Heart left ventricle (tissue), 16 donors: ENCODE results near the gene ZFAND3. TPM values are rescaled to one million over a fixed set of nuclear protein-coding genes. Genes with fewer than 3 reads are reported as not detected.
A peak's percentile ranks its signal among the peaks of the same experiment; 100 is the strongest.

Source experiments
- ATAC-seq, 4 donors: fragments of 200-7000 bp; cut with Tn5 transposase; one replicate each; pipeline ENCODE4 v1.9.1; 2020 to 2022; ENCODE audit warnings: moderate library complexity in 4 of 4, mild to moderate bottlenecking in 3 of 4, moderate number of reproducible peaks in 1 of 4
- DNase-seq, 5 donors: peaks; one replicate each; pipeline ENCODE4 v3.0.0-alpha.2; 2020
- H3K27ac ChIP-seq, 12 donors: fragments of 200-600 bp; sonication (generic) in 4 of 12; one replicate each; pipeline versions ENCODE4 v1.5.0 to v1.8.0; 2016 to 2022; ENCODE audit warnings: mild to moderate bottlenecking in 2 of 12
- H3K27me3 ChIP-seq, 9 donors: fragments of 200-600 bp; sonication (generic) in 2 of 9; one replicate each; pipeline versions ENCODE4 v1.5.1 to v1.8.0; 2016 to 2022; ENCODE audit warnings: mild to moderate bottlenecking in 3 of 9
- H3K36me3 ChIP-seq, 9 donors: fragments of 200-600 bp; sonication (generic) in 2 of 9; one replicate each; pipeline versions ENCODE4 v1.5.0 to v1.8.0; 2018 to 2022; ENCODE audit warnings: mild to moderate bottlenecking in 2 of 9
- H3K4me1 ChIP-seq, 12 donors: fragments of 200-600 bp; sonication (generic) in 4 of 12; one replicate each; pipeline versions ENCODE4 v1.5.0 to v1.8.0; 2016 to 2022; ENCODE audit warnings: mild to moderate bottlenecking in 3 of 12
- H3K4me3 ChIP-seq, 12 donors: fragments of 200-600 bp; sonication (generic) in 4 of 12; one replicate each; pipeline versions ENCODE4 v1.5.0 to v1.8.0; 2017 to 2022; ENCODE audit warnings: mild to moderate bottlenecking in 9 of 12, moderate library complexity in 4 of 12
- H3K9me3 ChIP-seq, 12 donors: fragments of 200-600 bp; sonication (generic) in 4 of 12; one replicate each; pipeline versions ENCODE4 v1.5.0 to v1.8.0; 2016 to 2022; ENCODE audit warnings: mild to moderate bottlenecking in 1 of 12
- CTCF ChIP-seq, 12 donors: fragments of 200-600 bp; sonication (generic) in 4 of 12; IDR thresholded peaks; one replicate each; pipeline versions ENCODE4 v1.5.0 to v1.8.0; 2018 to 2022; ENCODE audit warnings: antibody characterized with exemption in 12 of 12, mild to moderate bottlenecking in 5 of 12
- POLR2A ChIP-seq, 2 donors: fragments of 450-650 bp; IDR thresholded peaks; one replicate each; pipeline ENCODE4 v1.6.1; 2017; ENCODE audit warnings: antibody characterized with exemption in 2 of 2, mild to moderate bottlenecking in 2 of 2, moderate library complexity in 2 of 2
- WGBS, 4 donors: extraction: QIAGEN DNeasy Blood & Tissue Kit in 2 of 4; methylation state at CpG; one replicate each; pipeline versions ENCODE4 v1.1.5 to v1.1.7; 2013 to 2018; 5-methylcytosine and 5-hydroxymethylcytosine counted together
- intact Hi-C, 10 donors: fragments of 100-400 bp; cut with DNase I; formaldehyde crosslinking; loops; one replicate each; pipeline versions ENCODE4 v1.11.1 to v1.14.2; 2022
- polyA plus RNA-seq, 2 donors: library from polyadenylated mRNA; stranded (reverse); fragments of 200-250 nt; gene quantifications; one replicate each; pipeline ENCODE4 v1.2.3, GENCODE V29; 2013
- total RNA-seq, 9 donors: library from RNA; depleted of rRNA in 2 of 9; stranded (reverse); fragments of >200 nt in 2 of 9; fragmentation: NEBNext Ultra II Directional in 3 of 9; extraction: Animal tissue kit (Norgen Biotek cat#: 25700) in 3 of 9; gene quantifications; one replicate each; pipeline versions ENCODE4 v1.1.0 to v1.2.4, GENCODE V29; 2016 to 2023
- donor health status: ischemic (EF 13 %, LVEDD 7.1; RV severe dilation, severe dysfunction).
- donor health status: healthy with polysubstance abuse.
- donor health status: DM: no; HTN: yes; CAD: no.
- donor health status: DM: no; HTN: no; CAD: no.
- donor health status: ischemic (EF 25% LVEDD 6.9; RV normal size, moderate dysfunction).
- donor health status: ischemic (EF 25% LVEDD 5.7; RV mildly dilated, moderate dysfunction).
- donor health status: healthy.
- donor health status: DM: yes; HTN: yes; CAD: no.
- donor health status: ischemic (EF 35%, LVEDD 5.7; RV mildly dilated, moderate dysfunction).
- donor health status: nonischemic (EF 11% LVEDD 7.7; RV severe dilation, severe dysfunction).
- donor health status: DM: yes; HTN: yes; CAD: no.
- donor health status: PGD.
- donor health status: ischemic (EF 29% LVEDD 5.4; RV normal size, mild dysfunction).
- donor health status: nonischemic (EF 23%, LVEDD 6.1; RV moderate dilation, normal function).

Gene ZFAND3
- total and polyA plus RNA-seq, 11 donors = 29.1 to 114 (median 88.2) TPM

- peaks cover 0 to 24% (median 12%) of the 10 kb centered on the region in 12 donors for H3K4me1 ChIP-seq
- H3K4me3 ChIP-seq = peak overlapping the region; percentile 26 to 66 (median 52)
- peak overlapping the region in 2 of 12 donors; percentile 15 to 51 for H3K27ac ChIP-seq
- DNase-seq (peak in 2 of 5 donors; percentile 36 to 67), ATAC-seq (peak; percentile 13 to 49 (median 40))
- intact Hi-C loops = loop anchor here in 2 of 10 donors (10.0 kb wide), 2 partner anchors 78 to 712 kb away; no protein-coding TSS in a partner anchor
- no peaks in the 10 kb centered on the region for H3K36me3 ChIP-seq
- TF ChIP-seq POLR2A (IDR thresholded peaks at IDR 0.05) = no peak
- no peak for TF ChIP-seq CTCF (IDR thresholded peaks at IDR 0.05)
- peaks cover 0 to 19% (median 0%) of the 10 kb centered on the region in 9 donors for H3K27me3 ChIP-seq
- WGBS, 4 donors = 15 to 19% (median 17%) methylated on average over 24 to 26 of the region's 26 CpGs
- no peaks in the 10 kb centered on the region for H3K9me3 ChIP-seq
Observed at GRCh38 chr6:37783025-37783855, 36.3 kb upstream of the ZFAND3 start.

- peaks cover 0 to 19% (median 0%) of the 10 kb centered on the region in 9 donors for H3K27me3 ChIP-seq
- no peak for DNase-seq
- WGBS, 4 donors = 4 to 6% (median 5%) methylated on average over 29 to 35 of the region's 35 CpGs
- TF ChIP-seq POLR2A (IDR thresholded peaks at IDR 0.05) (no peak), CTCF (IDR thresholded peaks at IDR 0.05) (peak in 5 of 12 donors; percentile 7 to 33 (median 12))
- H3K36me3 ChIP-seq = no peaks in the 10 kb centered on the region
- no peaks in the 10 kb centered on the region for H3K9me3 ChIP-seq
- peak; percentile 52 to 78 (median 68) for ATAC-seq
- peaks cover 0 to 24% (median 12%) of the 10 kb centered on the region in 12 donors for H3K4me1 ChIP-seq
- intact Hi-C loops = loop anchor here in 2 of 10 donors (10.0 kb wide), 2 partner anchors 79 to 711 kb away; no protein-coding TSS in a partner anchor
- peak overlapping the region in 2 of 12 donors; percentile 15 to 51 for H3K27ac ChIP-seq
- H3K4me3 ChIP-seq = peak overlapping the region; percentile 26 to 66 (median 52)
Observed at GRCh38 chr6:37783856-37784584, 35.5 kb upstream of the ZFAND3 start.

GRCh38 chr6:37784585-37784967 is 35.0 kb upstream of the ZFAND3 start:
- TF ChIP-seq POLR2A (IDR thresholded peaks at IDR 0.05) (no peak), CTCF (IDR thresholded peaks at IDR 0.05) (no peak)
- no peak overlapping the region for H3K27ac ChIP-seq
- H3K9me3 ChIP-seq = no peaks in the 10 kb centered on the region
- H3K27me3 ChIP-seq = peaks cover 0 to 19% (median 0%) of the 10 kb centered on the region in 9 donors
- ATAC-seq (peak; percentile 12 to 58 (median 16)), DNase-seq (no peak)
- no peaks in the 10 kb centered on the region for H3K36me3 ChIP-seq
- 30 to 45% (median 35%) methylated on average over 7 of the region's 7 CpGs for WGBS, 4 donors
- peak overlapping the region in 9 of 12 donors; percentile 33 to 66 (median 54) for H3K4me3 ChIP-seq
- intact Hi-C loops = loop anchor here in 2 of 10 donors (10.0 kb wide), 2 partner anchors 80 to 710 kb away; no protein-coding TSS in a partner anchor
- H3K4me1 ChIP-seq = peaks cover 0 to 24% (median 12%) of the 10 kb centered on the region in 12 donors
